HepG2 (cell line): ENCODE data around the gene WDR19. TPM values are rescaled to one million over a fixed set of nuclear protein-coding genes. Genes with fewer than 3 reads are reported as not detected.

Experiments used
- ARID2 ChIP-seq: sonication (generic); formaldehyde crosslinking; IDR thresholded peaks from 2 replicates; pipeline ENCODE4 v1.8.1; 2022; ENCODE audit warnings: mild to moderate bottlenecking, missing genetic modification reagents, borderline replicate concordance
- EP300 ChIP-seq, 3 experiments: sonication (generic) in 1 of 3; formaldehyde crosslinking in 1 of 3; IDR thresholded peaks; 2 replicates each; pipeline versions ENCODE4 v1.5.1 to v1.6.1; 2011 to 2020; ENCODE audit warnings: low read depth in 2 of 3, low read length in 2 of 3, borderline replicate concordance in 1 of 3, improper control_type of control experiment in 1 of 3, mild to moderate bottlenecking in 1 of 3, missing genetic modification reagents in 1 of 3, moderate library complexity in 1 of 3
- ISL2 ChIP-seq: sonication (generic); formaldehyde crosslinking; IDR thresholded peaks from 2 replicates; pipeline ENCODE4 v1.5.0; 2020; ENCODE audit warnings: missing genetic modification reagents
- MIXL1 ChIP-seq: IDR thresholded peaks from 2 replicates; pipeline ENCODE4 v1.6.1; 2016
- NRL ChIP-seq: sonication (generic); formaldehyde crosslinking; IDR thresholded peaks from 2 replicates; pipeline ENCODE4 v1.5.0; 2020; ENCODE audit warnings: missing genetic modification reagents, mild to moderate bottlenecking, moderate library complexity, borderline replicate concordance
- SYNCRIP ChIP-seq: fragments of 200-400 bp; formaldehyde crosslinking; IDR thresholded peaks from 2 replicates; pipeline ENCODE4 v1.6.1; 2018; ENCODE audit warnings: mild to moderate bottlenecking, low read depth, low read length; ENCODE audit not compliant: insufficient read depth
- TSC22D2 ChIP-seq: sonication (generic); formaldehyde crosslinking; IDR thresholded peaks from 2 replicates; pipeline ENCODE4 v1.5.1; 2020; ENCODE audit warnings: missing genetic modification reagents, mild to moderate bottlenecking, borderline replicate concordance
- ZC3H4 ChIP-seq: sonication (generic); formaldehyde crosslinking; IDR thresholded peaks from 2 replicates; pipeline ENCODE4 v1.4.0; 2020; ENCODE audit warnings: missing genetic modification reagents, borderline replicate concordance
- ZNF160 ChIP-seq: sonication (generic); formaldehyde crosslinking; IDR thresholded peaks from 2 replicates; pipeline ENCODE4 v1.8.0; 2022; ENCODE audit warnings: mild to moderate bottlenecking, inconsistent platforms, missing genetic modification reagents
- ZNF296 ChIP-seq: sonication (generic); formaldehyde crosslinking; conservative IDR thresholded peaks from 2 replicates; pipeline ENCODE4 v1.5.0; 2020; ENCODE audit warnings: mild to moderate bottlenecking, missing genetic modification reagents
- polyA plus RNA-seq, 8 experiments: library from polyadenylated mRNA; depleted of rRNA in 3 of 8; stranded (reverse) in 7 of 8; unstranded in 1 of 8; fragments of >200 nt; fragmentation: Illumina TruSeq in 4 of 8; extraction: Trizol in 4 of 8; gene quantifications; 2 replicates each; pipeline versions ENCODE4 v1.2.1 to v1.2.3, GENCODE V29; 2011 to 2016; ENCODE audit warnings: low read depth in 4 of 8, missing spikeins in 1 of 8, mixed read lengths in 1 of 8; ENCODE audit not compliant: insufficient read depth in 1 of 8
- total RNA-seq, 5 experiments: library from RNA; depleted of rRNA; stranded (reverse); fragments of >200 nt; fragmentation: Illumina TruSeq; extraction: Trizol; gene quantifications; 2 replicates each; pipeline ENCODE4 v1.2.3, GENCODE V29; 2016; ENCODE audit warnings: low read depth in 1 of 5
- TF ChIP-seq, protein P1 (sequence below), 2 experiments: sonication (generic) in 1 of 2; formaldehyde crosslinking in 1 of 2; IDR thresholded peaks; 2 replicates each; pipeline versions ENCODE4 v1.5.1 to v1.6.1; 2011 to 2020; ENCODE audit warnings: borderline replicate concordance in 1 of 2, low read depth in 1 of 2, low read length in 1 of 2, mild to moderate bottlenecking in 1 of 2, missing genetic modification reagents in 1 of 2, moderate library complexity in 1 of 2
- TF ChIP-seq, protein P2 (sequence below): sonication (generic); formaldehyde crosslinking; IDR thresholded peaks from 2 replicates; pipeline ENCODE4 v1.4.0; 2020; ENCODE audit warnings: missing genetic modification reagents
- TF ChIP-seq, protein P3 (sequence below): sonication (generic); formaldehyde crosslinking; IDR thresholded peaks from 2 replicates; pipeline ENCODE4 v1.4.0; 2020; ENCODE audit warnings: missing genetic modification reagents
- TF ChIP-seq, protein P4 (sequence below): sonication (generic); formaldehyde crosslinking; IDR thresholded peaks from 2 replicates; pipeline ENCODE4 v1.4.0; 2020; ENCODE audit warnings: mild to moderate bottlenecking, missing genetic modification reagents, borderline replicate concordance
- TF ChIP-seq, protein P5 (sequence below): IDR thresholded peaks from 2 replicates; pipeline ENCODE4 v1.6.1; 2016; ENCODE audit warnings: control low read depth

Gene WDR19
- total and polyA plus RNA-seq, 2 of the 13 experiments (the other 11 are each of a cell fraction or from before 2014, with no cell fraction given), result 22.9 to 34.1 TPM

DNA sequence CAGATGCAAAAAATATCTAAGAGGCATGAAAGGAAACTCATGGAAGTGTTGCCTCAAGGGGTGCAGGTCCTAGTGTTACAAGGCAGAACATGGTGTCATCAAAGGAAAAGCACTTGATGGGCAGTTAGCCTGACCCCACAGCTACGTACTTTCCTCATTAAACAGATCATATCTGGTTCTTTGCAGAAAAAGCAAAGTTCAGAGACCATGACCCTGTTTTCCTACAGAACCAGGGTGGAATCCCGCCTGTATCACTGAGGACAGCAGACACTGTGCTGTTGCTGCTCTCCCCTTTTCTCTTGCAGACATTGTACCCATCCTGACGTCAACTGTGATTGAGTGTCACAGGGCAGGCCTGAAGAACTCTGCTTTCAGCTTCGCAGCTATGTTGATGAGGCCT lies 92.2 kb downstream of the WDR19 start (continued):
- TF ChIP-seq, protein P1, sequence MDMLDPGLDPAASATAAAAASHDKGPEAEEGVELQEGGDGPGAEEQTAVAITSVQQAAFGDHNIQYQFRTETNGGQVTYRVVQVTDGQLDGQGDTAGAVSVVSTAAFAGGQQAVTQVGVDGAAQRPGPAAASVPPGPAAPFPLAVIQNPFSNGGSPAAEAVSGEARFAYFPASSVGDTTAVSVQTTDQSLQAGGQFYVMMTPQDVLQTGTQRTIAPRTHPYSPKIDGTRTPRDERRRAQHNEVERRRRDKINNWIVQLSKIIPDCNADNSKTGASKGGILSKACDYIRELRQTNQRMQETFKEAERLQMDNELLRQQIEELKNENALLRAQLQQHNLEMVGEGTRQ (IDR thresholded peaks at IDR 0.05; ENCODE audit: low read depth, low read length), result no peak
- TF ChIP-seq, protein P1 (CRISPR knock-in tag; IDR thresholded peaks at IDR 0.05; ENCODE audit: borderline replicate concordance), result no peak
- TF ChIP-seq, protein P2, sequence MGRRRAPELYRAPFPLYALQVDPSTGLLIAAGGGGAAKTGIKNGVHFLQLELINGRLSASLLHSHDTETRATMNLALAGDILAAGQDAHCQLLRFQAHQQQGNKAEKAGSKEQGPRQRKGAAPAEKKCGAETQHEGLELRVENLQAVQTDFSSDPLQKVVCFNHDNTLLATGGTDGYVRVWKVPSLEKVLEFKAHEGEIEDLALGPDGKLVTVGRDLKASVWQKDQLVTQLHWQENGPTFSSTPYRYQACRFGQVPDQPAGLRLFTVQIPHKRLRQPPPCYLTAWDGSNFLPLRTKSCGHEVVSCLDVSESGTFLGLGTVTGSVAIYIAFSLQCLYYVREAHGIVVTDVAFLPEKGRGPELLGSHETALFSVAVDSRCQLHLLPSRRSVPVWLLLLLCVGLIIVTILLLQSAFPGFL (CRISPR knock-in tag), result no peak
- TF ChIP-seq MIXL1 (CRISPR knock-in tag) (0 out of 2 replicates have a peak, but pooled peaks have one; percentile 29), EP300 (IDR thresholded peaks at IDR 0.05; ENCODE audit: low read depth in 2 of 2, low read length in 2 of 2) (peak in 1 of 2 experiments; percentile 63; a peak in 1 of 4 replicates), EP300 (CRISPR knock-in tag; IDR thresholded peaks at IDR 0.05; ENCODE audit: borderline replicate concordance) (no peak), SYNCRIP (no peak), ZC3H4 (CRISPR knock-in tag) (no peak), ARID2 (CRISPR knock-in tag) (no peak), ZNF296 (no peak), ZNF160 (no peak), TSC22D2 (CRISPR knock-in tag) (no peak), ISL2 (peak; percentile 76; the same call in 1 of the 2 replicates), NRL (CRISPR knock-in tag) (no peak)
- TF ChIP-seq, protein P3, sequence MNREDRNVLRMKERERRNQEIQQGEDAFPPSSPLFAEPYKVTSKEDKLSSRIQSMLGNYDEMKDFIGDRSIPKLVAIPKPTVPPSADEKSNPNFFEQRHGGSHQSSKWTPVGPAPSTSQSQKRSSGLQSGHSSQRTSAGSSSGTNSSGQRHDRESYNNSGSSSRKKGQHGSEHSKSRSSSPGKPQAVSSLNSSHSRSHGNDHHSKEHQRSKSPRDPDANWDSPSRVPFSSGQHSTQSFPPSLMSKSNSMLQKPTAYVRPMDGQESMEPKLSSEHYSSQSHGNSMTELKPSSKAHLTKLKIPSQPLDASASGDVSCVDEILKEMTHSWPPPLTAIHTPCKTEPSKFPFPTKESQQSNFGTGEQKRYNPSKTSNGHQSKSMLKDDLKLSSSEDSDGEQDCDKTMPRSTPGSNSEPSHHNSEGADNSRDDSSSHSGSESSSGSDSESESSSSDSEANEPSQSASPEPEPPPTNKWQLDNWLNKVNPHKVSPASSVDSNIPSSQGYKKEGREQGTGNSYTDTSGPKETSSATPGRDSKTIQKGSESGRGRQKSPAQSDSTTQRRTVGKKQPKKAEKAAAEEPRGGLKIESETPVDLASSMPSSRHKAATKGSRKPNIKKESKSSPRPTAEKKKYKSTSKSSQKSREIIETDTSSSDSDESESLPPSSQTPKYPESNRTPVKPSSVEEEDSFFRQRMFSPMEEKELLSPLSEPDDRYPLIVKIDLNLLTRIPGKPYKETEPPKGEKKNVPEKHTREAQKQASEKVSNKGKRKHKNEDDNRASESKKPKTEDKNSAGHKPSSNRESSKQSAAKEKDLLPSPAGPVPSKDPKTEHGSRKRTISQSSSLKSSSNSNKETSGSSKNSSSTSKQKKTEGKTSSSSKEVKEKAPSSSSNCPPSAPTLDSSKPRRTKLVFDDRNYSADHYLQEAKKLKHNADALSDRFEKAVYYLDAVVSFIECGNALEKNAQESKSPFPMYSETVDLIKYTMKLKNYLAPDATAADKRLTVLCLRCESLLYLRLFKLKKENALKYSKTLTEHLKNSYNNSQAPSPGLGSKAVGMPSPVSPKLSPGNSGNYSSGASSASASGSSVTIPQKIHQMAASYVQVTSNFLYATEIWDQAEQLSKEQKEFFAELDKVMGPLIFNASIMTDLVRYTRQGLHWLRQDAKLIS, result no peak
- TF ChIP-seq, protein P4, sequence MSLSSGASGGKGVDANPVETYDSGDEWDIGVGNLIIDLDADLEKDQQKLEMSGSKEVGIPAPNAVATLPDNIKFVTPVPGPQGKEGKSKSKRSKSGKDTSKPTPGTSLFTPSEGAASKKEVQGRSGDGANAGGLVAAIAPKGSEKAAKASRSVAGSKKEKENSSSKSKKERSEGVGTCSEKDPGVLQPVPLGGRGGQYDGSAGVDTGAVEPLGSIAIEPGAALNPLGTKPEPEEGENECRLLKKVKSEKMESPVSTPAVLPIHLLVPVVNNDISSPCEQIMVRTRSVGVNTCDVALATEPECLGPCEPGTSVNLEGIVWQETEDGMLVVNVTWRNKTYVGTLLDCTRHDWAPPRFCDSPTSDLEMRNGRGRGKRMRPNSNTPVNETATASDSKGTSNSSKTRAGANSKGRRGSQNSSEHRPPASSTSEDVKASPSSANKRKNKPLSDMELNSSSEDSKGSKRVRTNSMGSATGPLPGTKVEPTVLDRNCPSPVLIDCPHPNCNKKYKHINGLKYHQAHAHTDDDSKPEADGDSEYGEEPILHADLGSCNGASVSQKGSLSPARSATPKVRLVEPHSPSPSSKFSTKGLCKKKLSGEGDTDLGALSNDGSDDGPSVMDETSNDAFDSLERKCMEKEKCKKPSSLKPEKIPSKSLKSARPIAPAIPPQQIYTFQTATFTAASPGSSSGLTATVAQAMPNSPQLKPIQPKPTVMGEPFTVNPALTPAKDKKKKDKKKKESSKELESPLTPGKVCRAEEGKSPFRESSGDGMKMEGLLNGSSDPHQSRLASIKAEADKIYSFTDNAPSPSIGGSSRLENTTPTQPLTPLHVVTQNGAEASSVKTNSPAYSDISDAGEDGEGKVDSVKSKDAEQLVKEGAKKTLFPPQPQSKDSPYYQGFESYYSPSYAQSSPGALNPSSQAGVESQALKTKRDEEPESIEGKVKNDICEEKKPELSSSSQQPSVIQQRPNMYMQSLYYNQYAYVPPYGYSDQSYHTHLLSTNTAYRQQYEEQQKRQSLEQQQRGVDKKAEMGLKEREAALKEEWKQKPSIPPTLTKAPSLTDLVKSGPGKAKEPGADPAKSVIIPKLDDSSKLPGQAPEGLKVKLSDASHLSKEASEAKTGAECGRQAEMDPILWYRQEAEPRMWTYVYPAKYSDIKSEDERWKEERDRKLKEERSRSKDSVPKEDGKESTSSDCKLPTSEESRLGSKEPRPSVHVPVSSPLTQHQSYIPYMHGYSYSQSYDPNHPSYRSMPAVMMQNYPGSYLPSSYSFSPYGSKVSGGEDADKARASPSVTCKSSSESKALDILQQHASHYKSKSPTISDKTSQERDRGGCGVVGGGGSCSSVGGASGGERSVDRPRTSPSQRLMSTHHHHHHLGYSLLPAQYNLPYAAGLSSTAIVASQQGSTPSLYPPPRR, result peak; percentile 71; the same call in 1 of the 2 replicates
- TF ChIP-seq, protein P5, sequence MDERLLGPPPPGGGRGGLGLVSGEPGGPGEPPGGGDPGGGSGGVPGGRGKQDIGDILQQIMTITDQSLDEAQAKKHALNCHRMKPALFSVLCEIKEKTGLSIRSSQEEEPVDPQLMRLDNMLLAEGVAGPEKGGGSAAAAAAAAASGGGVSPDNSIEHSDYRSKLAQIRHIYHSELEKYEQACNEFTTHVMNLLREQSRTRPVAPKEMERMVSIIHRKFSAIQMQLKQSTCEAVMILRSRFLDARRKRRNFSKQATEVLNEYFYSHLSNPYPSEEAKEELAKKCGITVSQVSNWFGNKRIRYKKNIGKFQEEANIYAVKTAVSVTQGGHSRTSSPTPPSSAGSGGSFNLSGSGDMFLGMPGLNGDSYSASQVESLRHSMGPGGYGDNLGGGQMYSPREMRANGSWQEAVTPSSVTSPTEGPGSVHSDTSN, result 0 out of 2 replicates have a peak, but pooled peaks have one; percentile 27
